ENCODE data around the gene PACRGL.

- TF ChIP-seq ZNF609 (CRISPR knock-in tag; IDR thresholded peaks at IDR 0.05; ENCODE audit: borderline replicate concordance) (no peak), CBX3 (IDR thresholded peaks at IDR 0.05; ENCODE audit: borderline replicate concordance in 1 of 2, low read length in 2 of 2) (no peak; a peak in 1 of 3 replicates), CTCF (IDR thresholded peaks at IDR 0.05 in 2 of 3, conservative IDR thresholded peaks at IDR 0.05 in 1 of 3; ENCODE audit: insufficient read depth in 2 of 3, low read depth in 1 of 3, low read length in 3 of 3) (no peak), NFIX (CRISPR knock-in tag; IDR thresholded peaks at IDR 0.05; ENCODE audit: low read depth) (no peak), CXXC5 (CRISPR knock-in tag; IDR thresholded peaks at IDR 0.05) (peak; percentile 93), NCOA6 (IDR thresholded peaks at IDR 0.05) (peak; percentile 75; the same call in 1 of the 2 replicates), PATZ1 (CRISPR knock-in tag; IDR thresholded peaks at IDR 0.05; ENCODE audit: borderline replicate concordance) (no peak)
These were observed at the start of gene PACRGL for GRCh38 chr4:20700007-20700761.
